ENCODE measurements around the gene CDKN2AIPNL.
"Not testable (repeated sequence)": the region's sequence is repeated elsewhere in the genome, so short reads cannot be mapped to it uniquely, and the experiment has no call there.

The CDKN2AIPNL gene

DNA sequence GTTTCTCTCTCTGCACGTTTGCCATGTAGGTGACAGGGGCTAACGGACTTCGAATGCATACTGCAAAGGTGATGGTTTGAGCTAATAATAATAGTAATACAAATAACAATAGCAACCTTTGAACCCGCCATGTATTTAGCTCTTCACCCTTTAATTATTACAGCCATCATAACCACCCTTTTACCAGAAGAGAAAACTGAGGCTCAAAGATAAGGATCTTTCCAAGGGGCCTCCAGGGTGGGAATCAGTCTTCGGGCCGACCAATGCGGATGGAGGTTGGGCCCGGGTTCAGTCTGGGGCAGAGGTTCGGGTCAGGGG is 494 bp downstream of the CDKN2AIPNL start:
- ATAC-seq (replicated peaks; ENCODE audit: extremely low read depth, poor library complexity, severe bottlenecking): no peak
- H3K4me3 Mint-ChIP-seq: peak overlapping the region; percentile 94
- peaks cover 11% of the 10 kb centered on the region for H3K36me3 Mint-ChIP-seq (ENCODE audit: insufficient read depth)
- H3K9me3 Mint-ChIP-seq: no peaks in the 10 kb centered on the region
- H3K4me1 Mint-ChIP-seq: peaks cover 33% of the 10 kb centered on the region
- no peak for DNase-seq (ENCODE audit: low spot score in 2 of 2)
- no peaks in the 10 kb centered on the region for H3K27me3 Mint-ChIP-seq
- H3K27ac Mint-ChIP-seq (ENCODE audit: low read depth): peak overlapping the region; percentile 94

DNA sequence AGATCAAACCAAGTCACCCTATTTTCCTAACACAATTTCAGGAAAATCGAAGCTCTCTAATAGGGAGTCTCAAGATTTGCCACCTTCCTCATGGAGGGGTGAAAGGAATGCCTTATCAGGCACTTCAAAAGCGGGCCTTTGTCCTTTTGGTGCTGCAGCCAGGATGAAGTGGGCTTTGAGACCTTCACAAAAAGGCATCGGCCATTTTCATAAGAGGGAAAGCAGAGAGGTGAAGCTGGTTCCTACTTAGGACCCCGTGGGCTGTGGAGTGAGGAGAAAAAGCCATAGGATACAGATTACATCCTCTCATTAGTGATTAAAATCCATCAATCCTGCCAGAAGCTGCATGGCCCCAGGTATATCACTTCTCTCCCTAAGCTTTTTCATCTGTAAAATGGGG is 859 bp downstream of the CDKN2AIPNL start:
- Mint-ChIP-seq H3K27ac (ENCODE audit: low read depth) (peak overlapping the region; percentile 94), H3K9me3 (no peaks in the 10 kb centered on the region), H3K36me3 (ENCODE audit: insufficient read depth) (peaks cover 11% of the 10 kb centered on the region), H3K27me3 (no peaks in the 10 kb centered on the region), H3K4me1 (peaks cover 33% of the 10 kb centered on the region), H3K4me3 (peak overlapping the region; percentile 94)
- ATAC-seq (replicated peaks; ENCODE audit: extremely low read depth, poor library complexity, severe bottlenecking) (no peak), DNase-seq (ENCODE audit: low spot score in 2 of 2) (no peak)

GRCh38 chr5:134409321-134409720 is 2.4 kb downstream of the CDKN2AIPNL start:
- Mint-ChIP-seq H3K27me3 (no peaks in the 10 kb centered on the region), H3K4me3 (peak overlapping the region; percentile 9), H3K27ac (ENCODE audit: low read depth) (no peak overlapping the region), H3K4me1 (peaks cover 33% of the 10 kb centered on the region), H3K36me3 (ENCODE audit: insufficient read depth) (peaks cover 14% of the 10 kb centered on the region), H3K9me3 (no peaks in the 10 kb centered on the region)
- DNase-seq (ENCODE audit: low spot score in 2 of 2): no peak
- no peak for ATAC-seq (replicated peaks; ENCODE audit: extremely low read depth, poor library complexity, severe bottlenecking)

DNA sequence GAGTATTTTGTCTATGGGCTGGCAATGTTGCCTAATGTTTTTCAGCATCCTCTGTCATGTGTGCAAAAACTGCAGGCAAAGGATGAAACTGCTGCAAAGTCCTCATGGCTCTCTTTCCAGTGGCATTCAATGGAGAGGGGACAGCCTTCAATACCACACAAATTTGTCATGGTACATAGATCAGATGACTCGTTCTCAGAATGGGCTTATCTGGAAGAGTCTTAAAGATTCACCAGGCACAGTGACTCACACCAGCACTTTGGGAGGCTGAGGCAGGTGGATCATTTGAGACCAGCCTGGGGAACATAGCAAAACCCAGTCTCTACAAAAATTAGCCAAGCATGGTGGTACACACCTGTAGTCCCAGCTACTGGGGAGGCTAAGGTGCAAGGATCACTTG is 5.3 kb downstream of the CDKN2AIPNL start:
- no peaks in the 10 kb centered on the region for H3K27me3 Mint-ChIP-seq
- ATAC-seq (replicated peaks; ENCODE audit: extremely low read depth, poor library complexity, severe bottlenecking): no peak
- H3K4me3 Mint-ChIP-seq: no peak overlapping the region
- H3K27ac Mint-ChIP-seq (ENCODE audit: low read depth): no peak overlapping the region
- H3K9me3 Mint-ChIP-seq: no peaks in the 10 kb centered on the region
- no peak for DNase-seq (ENCODE audit: low spot score in 2 of 2)
- peaks cover 16% of the 10 kb centered on the region for H3K36me3 Mint-ChIP-seq (ENCODE audit: insufficient read depth)
- peaks cover 24% of the 10 kb centered on the region for H3K4me1 Mint-ChIP-seq

DNA sequence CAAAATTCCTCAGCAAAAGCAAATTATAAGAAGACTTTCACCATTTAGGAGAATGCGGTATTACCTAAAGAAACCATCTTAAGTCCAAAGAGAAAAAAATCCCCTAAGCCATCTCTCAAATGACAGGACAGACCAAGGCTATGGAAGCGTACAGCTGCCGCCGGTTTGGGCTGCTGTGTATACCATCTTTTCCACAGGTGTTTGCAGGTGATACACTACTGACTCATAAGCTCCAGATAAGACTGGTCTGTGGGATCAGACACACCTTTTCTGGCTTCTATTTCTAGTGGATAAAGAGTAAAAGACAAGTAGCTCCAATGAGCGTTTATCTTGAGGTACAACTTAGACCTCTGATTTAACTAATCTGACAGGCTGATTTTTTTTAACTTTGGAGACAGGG is 7.7 kb downstream of the CDKN2AIPNL start:
- peaks cover 14% of the 10 kb centered on the region for H3K36me3 Mint-ChIP-seq (ENCODE audit: insufficient read depth)
- peaks cover 6% of the 10 kb centered on the region for H3K4me1 Mint-ChIP-seq
- no peak overlapping the region for H3K27ac Mint-ChIP-seq (ENCODE audit: low read depth)
- no peaks in the 10 kb centered on the region for H3K27me3 Mint-ChIP-seq
- no peak for ATAC-seq (replicated peaks; ENCODE audit: extremely low read depth, poor library complexity, severe bottlenecking)
- DNase-seq (ENCODE audit: low spot score in 2 of 2): no peak
- H3K4me3 Mint-ChIP-seq: no peak overlapping the region
- H3K9me3 Mint-ChIP-seq: no peaks in the 10 kb centered on the region

DNA sequence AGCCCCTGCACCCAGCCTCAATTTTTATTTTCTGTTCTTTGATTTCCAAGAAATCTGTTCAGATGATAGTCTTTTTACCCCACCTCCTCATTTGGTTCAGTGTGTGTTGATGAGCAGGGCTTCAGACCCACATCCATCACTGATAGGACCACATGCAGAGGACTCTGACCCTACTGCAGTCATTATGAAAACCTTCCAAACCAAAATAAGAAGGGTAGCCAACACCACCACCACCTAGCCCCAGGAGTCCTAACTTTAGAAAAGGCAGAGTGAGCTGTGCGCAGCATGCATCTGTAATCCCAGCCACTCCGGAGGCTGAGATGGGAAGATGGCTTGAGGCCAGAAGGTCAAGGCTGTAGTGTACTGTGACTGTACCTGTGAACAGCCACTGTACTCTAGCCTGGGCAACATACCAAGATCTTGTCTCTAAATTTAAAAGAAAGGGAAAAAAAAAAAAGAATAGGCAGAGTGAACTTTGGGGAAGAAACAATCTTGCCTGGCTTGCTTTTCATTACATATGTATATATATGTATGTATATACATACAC is 13.0 kb downstream of the CDKN2AIPNL start:
- no peak overlapping the region for H3K27ac Mint-ChIP-seq (ENCODE audit: low read depth)
- H3K4me3 Mint-ChIP-seq: no peak overlapping the region
- no peaks in the 10 kb centered on the region for H3K4me1 Mint-ChIP-seq
- H3K27me3 Mint-ChIP-seq: no peaks in the 10 kb centered on the region
- no peak for DNase-seq (ENCODE audit: low spot score in 2 of 2)
- peaks cover 23% of the 10 kb centered on the region for H3K36me3 Mint-ChIP-seq (ENCODE audit: insufficient read depth)
- no peaks in the 10 kb centered on the region for H3K9me3 Mint-ChIP-seq
- no peak for ATAC-seq (replicated peaks; ENCODE audit: extremely low read depth, poor library complexity, severe bottlenecking)

- no peaks in the 10 kb centered on the region for H3K27me3 Mint-ChIP-seq
- H3K27ac Mint-ChIP-seq (ENCODE audit: low read depth): no peak overlapping the region
- H3K9me3 Mint-ChIP-seq: no peaks in the 10 kb centered on the region
- ATAC-seq (replicated peaks; ENCODE audit: extremely low read depth, poor library complexity, severe bottlenecking) (no peak), DNase-seq (ENCODE audit: low spot score in 2 of 2) (no peak)
- H3K36me3 Mint-ChIP-seq (ENCODE audit: insufficient read depth): peaks cover 31% of the 10 kb centered on the region
- no peaks in the 10 kb centered on the region for H3K4me1 Mint-ChIP-seq
- no peak overlapping the region for H3K4me3 Mint-ChIP-seq
Measured at GRCh38 chr5:134397196-134397595, 14.5 kb downstream of the CDKN2AIPNL start.

GRCh38 chr5:134396274-134396673 is 15.4 kb downstream of the CDKN2AIPNL start:
- H3K4me1 Mint-ChIP-seq: no peaks in the 10 kb centered on the region
- no peaks in the 10 kb centered on the region for H3K9me3 Mint-ChIP-seq
- no peak for DNase-seq (ENCODE audit: low spot score in 2 of 2)
- no peak overlapping the region for H3K4me3 Mint-ChIP-seq
- no peaks in the 10 kb centered on the region for H3K27me3 Mint-ChIP-seq
- peaks cover 37% of the 10 kb centered on the region for H3K36me3 Mint-ChIP-seq (ENCODE audit: insufficient read depth)
- ATAC-seq (replicated peaks; ENCODE audit: extremely low read depth, poor library complexity, severe bottlenecking): no peak
- no peak overlapping the region for H3K27ac Mint-ChIP-seq (ENCODE audit: low read depth)

- ATAC-seq (replicated peaks; ENCODE audit: extremely low read depth, poor library complexity, severe bottlenecking) (no peak), DNase-seq (ENCODE audit: low spot score in 2 of 2) (no peak)
- H3K4me3 Mint-ChIP-seq: no peak overlapping the region
- H3K27me3 Mint-ChIP-seq: no peaks in the 10 kb centered on the region
- H3K27ac Mint-ChIP-seq (ENCODE audit: low read depth): no peak overlapping the region
- no peaks in the 10 kb centered on the region for H3K9me3 Mint-ChIP-seq
- no peaks in the 10 kb centered on the region for H3K4me1 Mint-ChIP-seq
- peaks cover 48% of the 10 kb centered on the region for H3K36me3 Mint-ChIP-seq (ENCODE audit: insufficient read depth)
Measured at GRCh38 chr5:134394932-134395331, 16.7 kb downstream of the CDKN2AIPNL start.

DNA sequence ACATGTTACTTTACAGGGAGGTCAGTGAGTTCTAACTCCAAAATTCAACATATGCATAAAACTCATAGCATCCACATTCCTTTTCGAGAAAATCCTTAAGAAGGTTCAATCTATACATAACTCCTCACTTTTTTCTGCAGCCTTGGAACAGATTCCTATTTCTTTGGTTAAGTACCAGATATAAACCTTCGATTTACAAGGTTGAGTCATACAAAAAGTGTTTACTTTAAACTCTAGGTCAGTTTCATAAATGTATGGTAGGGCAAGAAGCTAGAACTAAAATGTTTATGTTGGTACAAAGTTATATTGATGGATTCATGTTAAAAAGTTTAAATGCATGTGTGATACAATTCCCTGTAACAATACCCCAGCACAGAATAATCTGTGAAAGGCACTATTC is 19.4 kb downstream of the CDKN2AIPNL start:
- no peak overlapping the region for H3K4me3 Mint-ChIP-seq
- DNase-seq (ENCODE audit: low spot score in 2 of 2): no peak
- no peaks in the 10 kb centered on the region for H3K9me3 Mint-ChIP-seq
- H3K27me3 Mint-ChIP-seq: no peaks in the 10 kb centered on the region
- H3K4me1 Mint-ChIP-seq: no peaks in the 10 kb centered on the region
- no peak overlapping the region for H3K27ac Mint-ChIP-seq (ENCODE audit: low read depth)
- ATAC-seq (replicated peaks; ENCODE audit: extremely low read depth, poor library complexity, severe bottlenecking): no peak
- H3K36me3 Mint-ChIP-seq (ENCODE audit: insufficient read depth): peaks cover 67% of the 10 kb centered on the region

- no peak for ATAC-seq (replicated peaks; ENCODE audit: extremely low read depth, poor library complexity, severe bottlenecking)
- H3K27ac Mint-ChIP-seq (ENCODE audit: low read depth): no peak overlapping the region
- no peak overlapping the region for H3K4me3 Mint-ChIP-seq
Measured at GRCh38 chr5:134387443-134387842, 24.2 kb downstream of the CDKN2AIPNL start.

GRCh38 chr5:134383980-134384697 is 27.5 kb downstream of the CDKN2AIPNL start:
- ATAC-seq (replicated peaks; ENCODE audit: extremely low read depth, poor library complexity, severe bottlenecking) (no peak), DNase-seq (ENCODE audit: low spot score in 2 of 2) (no peak)
- no peaks in the 10 kb centered on the region for H3K27me3 Mint-ChIP-seq
- H3K36me3 Mint-ChIP-seq (ENCODE audit: insufficient read depth): peaks cover 72% of the 10 kb centered on the region
- H3K4me3 Mint-ChIP-seq: no peak overlapping the region
- peaks cover 22% of the 10 kb centered on the region for H3K4me1 Mint-ChIP-seq
- H3K9me3 Mint-ChIP-seq: no peaks in the 10 kb centered on the region
- peak overlapping the region; percentile 61 for H3K27ac Mint-ChIP-seq (ENCODE audit: low read depth)

More at GRCh38 chr5:134387443-134387842, 24.2 kb downstream of the CDKN2AIPNL start:
- Mint-ChIP-seq H3K9me3 (no peaks in the 10 kb centered on the region), H3K27me3 (no peaks in the 10 kb centered on the region), H3K36me3 (ENCODE audit: insufficient read depth) (peaks cover 78% of the 10 kb centered on the region), H3K4me1 (peaks cover 14% of the 10 kb centered on the region)
- DNase-seq (ENCODE audit: low spot score in 2 of 2): no peak

- H3K4me1 Mint-ChIP-seq: peaks cover 34% of the 10 kb centered on the region
- not testable (repeated sequence) for ATAC-seq (replicated peaks; ENCODE audit: extremely low read depth, poor library complexity, severe bottlenecking); H3K4me3 Mint-ChIP-seq; DNase-seq (ENCODE audit: low spot score in 2 of 2); H3K27me3 Mint-ChIP-seq; H3K9me3 Mint-ChIP-seq; H3K27ac Mint-ChIP-seq (ENCODE audit: low read depth)
- peaks cover 70% of the 10 kb centered on the region for H3K36me3 Mint-ChIP-seq (ENCODE audit: insufficient read depth)
Measured at GRCh38 chr5:134382204-134382603, 29.5 kb downstream of the CDKN2AIPNL start.

All from central memory CD8-positive, alpha-beta T cell (primary cell).